ENCODE measurements around the gene RBM33.

Gene RBM33

DNA sequence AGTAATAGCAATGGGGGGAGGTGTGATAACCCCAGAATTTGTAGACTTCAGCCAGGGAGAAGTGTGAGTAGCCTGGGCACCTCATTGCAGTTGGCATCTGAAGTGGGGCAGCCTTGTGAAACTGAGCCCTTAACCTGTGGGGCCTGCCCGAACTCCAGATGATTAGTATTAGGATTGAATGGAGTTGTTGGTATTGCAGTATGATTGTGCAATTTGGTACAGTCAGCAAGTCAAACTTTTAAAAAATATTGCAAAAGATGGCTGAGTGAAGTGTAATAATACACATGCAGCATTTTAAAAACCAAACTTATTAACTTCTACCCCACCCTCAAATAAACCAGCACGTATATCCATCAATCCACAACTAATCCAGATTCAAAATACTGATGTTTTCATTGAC lies 9.3 kb downstream of the RBM33 start:
- no peak overlapping the region for H3K27ac ChIP-seq
- TF ChIP-seq ZFX (IDR thresholded peaks at IDR 0.05), result no peak
- TF ChIP-seq, protein P1, sequence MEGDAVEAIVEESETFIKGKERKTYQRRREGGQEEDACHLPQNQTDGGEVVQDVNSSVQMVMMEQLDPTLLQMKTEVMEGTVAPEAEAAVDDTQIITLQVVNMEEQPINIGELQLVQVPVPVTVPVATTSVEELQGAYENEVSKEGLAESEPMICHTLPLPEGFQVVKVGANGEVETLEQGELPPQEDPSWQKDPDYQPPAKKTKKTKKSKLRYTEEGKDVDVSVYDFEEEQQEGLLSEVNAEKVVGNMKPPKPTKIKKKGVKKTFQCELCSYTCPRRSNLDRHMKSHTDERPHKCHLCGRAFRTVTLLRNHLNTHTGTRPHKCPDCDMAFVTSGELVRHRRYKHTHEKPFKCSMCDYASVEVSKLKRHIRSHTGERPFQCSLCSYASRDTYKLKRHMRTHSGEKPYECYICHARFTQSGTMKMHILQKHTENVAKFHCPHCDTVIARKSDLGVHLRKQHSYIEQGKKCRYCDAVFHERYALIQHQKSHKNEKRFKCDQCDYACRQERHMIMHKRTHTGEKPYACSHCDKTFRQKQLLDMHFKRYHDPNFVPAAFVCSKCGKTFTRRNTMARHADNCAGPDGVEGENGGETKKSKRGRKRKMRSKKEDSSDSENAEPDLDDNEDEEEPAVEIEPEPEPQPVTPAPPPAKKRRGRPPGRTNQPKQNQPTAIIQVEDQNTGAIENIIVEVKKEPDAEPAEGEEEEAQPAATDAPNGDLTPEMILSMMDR (conservative IDR thresholded peaks at IDR 0.05), result no peak

DNA sequence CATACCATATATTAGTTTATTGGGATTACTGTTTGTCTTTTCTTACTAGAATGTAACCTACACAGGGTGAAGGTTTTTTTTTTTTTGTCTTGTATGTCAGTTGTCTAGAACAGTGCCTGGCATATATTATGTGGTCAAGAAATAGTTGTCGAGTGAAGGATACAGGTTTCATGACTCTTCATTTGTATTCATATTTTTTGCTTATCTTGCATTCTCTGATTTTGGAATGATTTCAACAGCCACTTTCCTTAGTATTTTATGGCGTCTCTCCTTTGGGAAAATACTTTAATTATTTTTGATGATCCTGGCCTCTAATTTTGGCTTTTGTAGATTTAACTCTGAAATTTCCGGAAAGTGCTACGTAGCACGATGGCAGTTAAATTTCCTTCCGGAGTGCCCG lies 12.4 kb downstream of the RBM33 start:
- TF ChIP-seq, protein P1 (conservative IDR thresholded peaks at IDR 0.05), result no peak
- TF ChIP-seq ZFX (IDR thresholded peaks at IDR 0.05), result no peak

DNA sequence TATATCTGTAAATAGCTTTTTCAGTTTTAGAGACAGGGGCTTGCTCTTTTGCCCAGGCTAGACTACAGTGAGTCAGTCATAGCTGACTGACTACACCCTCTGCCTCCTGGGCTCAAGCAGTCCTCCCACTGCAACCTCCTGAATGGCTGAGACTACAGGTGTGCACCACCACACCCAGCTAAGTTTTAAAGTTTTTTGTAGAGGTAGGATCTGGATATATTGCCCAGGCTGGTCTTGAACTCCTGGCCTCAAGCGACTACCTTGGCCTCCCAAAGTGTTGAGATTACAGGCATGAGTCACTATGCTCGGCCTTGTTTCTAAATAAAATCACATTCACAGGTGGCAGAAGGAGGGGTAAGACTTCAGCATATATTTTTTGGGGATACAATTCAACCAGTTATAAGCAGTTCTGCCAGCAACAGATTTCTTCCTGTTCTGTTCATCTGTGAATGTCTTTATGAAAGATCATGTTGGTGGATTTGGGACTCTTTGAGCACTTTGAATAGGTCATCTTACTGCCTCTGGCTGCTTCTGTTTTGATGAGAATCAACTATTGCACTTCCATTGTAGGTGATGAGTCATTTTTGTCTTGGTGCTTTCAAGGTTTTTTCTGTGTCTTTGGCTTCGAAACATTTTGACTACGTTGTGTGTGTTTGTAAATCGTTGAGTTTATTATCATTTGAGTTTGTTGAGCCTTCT lies 15.7 kb downstream of the RBM33 start:
- no peak overlapping the region for H3K27ac ChIP-seq

More for the DNA sequence above, 12.4 kb downstream of the RBM33 start:
- no peak overlapping the region for H3K27ac ChIP-seq

DNA sequence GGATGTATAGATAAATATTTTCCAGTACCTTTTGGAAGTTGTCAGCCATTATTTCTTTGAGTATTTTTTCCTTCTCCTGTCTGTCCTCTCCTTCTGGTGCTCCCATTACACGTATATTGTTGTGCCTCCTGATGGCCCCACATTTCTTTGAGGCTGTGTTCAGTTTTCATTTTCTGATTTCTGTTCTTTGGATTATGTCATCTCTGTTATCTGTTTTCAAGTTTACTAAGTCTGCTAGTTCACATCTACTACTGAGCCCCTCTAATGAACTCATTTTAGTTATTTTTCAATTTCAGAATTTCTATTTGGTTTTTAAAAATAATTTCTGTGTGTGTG lies 16.3 kb downstream of the RBM33 start:
- H3K27ac ChIP-seq, result no peak overlapping the region

More for the DNA sequence above, 15.7 kb downstream of the RBM33 start:
- TF ChIP-seq, protein P1 (conservative IDR thresholded peaks at IDR 0.05), result no peak
- no peak for TF ChIP-seq ZFX (IDR thresholded peaks at IDR 0.05)

DNA sequence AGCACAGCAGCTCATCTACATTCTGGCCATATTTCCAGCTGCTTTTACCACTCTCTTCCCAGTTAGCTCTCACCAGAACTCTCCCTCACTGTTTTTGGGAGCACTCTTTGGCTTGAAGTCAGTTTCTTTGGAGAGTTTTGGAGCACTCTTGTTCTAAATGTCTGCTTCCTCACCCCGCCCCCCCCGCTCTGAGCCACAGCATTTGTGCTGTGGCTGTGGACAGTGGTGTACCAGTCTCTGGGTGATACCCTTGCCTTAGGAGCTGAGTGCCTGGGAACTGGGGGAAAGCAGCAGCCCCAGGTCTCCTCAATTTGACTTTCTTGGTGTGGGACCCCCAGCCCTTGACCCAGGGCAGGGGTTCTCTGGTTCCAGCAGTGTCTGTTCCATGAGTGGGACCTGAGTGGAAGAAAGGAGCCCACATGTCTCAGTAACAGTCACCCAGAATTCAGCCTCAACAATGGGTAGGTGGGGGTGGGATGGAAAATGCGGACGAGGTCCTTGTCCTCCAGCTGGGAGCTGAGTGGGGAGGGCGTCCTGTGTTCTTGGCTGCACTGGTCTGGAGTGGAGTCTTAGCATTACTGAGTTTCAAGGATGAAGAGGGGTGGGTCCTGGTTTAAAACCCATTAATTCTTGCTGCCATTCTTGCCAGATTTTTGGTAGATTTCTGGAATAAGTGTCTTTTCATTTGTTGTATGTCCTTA lies 18.0 kb downstream of the RBM33 start:
- H3K27ac ChIP-seq, result no peak overlapping the region
- TF ChIP-seq, protein P1 (conservative IDR thresholded peaks at IDR 0.05), result no peak
- no peak for TF ChIP-seq ZFX (IDR thresholded peaks at IDR 0.05)

More for the DNA sequence above, 16.3 kb downstream of the RBM33 start:
- TF ChIP-seq, protein P1 (conservative IDR thresholded peaks at IDR 0.05), result no peak
- TF ChIP-seq ZFX (IDR thresholded peaks at IDR 0.05), result no peak

DNA sequence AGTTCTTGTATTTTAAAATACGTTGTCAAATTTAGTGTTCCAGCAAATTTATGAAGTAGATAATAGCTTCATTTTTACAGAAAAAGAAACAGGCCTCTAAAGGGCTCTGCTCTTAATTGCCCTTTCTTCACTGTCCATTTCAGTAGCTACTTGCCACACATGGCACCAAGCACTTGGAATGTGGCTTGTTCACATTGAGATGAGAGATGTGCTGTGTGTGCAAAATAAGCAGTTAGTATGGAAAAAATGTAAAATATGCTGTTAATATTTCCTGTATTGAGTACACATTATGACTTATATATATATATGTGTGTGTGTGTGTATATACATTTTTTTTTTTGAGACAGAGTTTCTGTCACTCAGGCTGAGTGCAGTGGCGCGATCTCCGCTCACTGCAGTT lies 19.5 kb downstream of the RBM33 start:
- H3K27ac ChIP-seq, result no peak overlapping the region
- TF ChIP-seq, protein P1 (conservative IDR thresholded peaks at IDR 0.05), result no peak

Data from C4-2B (cell line).